Colonic mucosa (tissue), 4 donors: ENCODE measurements around the gene SLC12A7. TPM values are rescaled to one million over a fixed set of nuclear protein-coding genes. Genes with fewer than 3 reads are reported as not detected.

ENCODE experiments used
- DNase-seq: peaks from one replicate; pipeline ENCODE4 v3.0.0-alpha.2; 2020
- H3K27ac ChIP-seq: fragments of 200-600 bp; one replicate; pipeline ENCODE4 v1.8.0; 2021
- H3K27me3 ChIP-seq: fragments of 200-600 bp; one replicate; pipeline ENCODE4 v1.8.0; 2021
- H3K36me3 ChIP-seq: fragments of 200-600 bp; one replicate; pipeline ENCODE4 v1.8.0; 2021
- H3K4me1 ChIP-seq: fragments of 200-600 bp; one replicate; pipeline ENCODE4 v1.8.0; 2021; ENCODE audit warnings: mild to moderate bottlenecking
- H3K4me3 ChIP-seq: fragments of 200-600 bp; one replicate; pipeline ENCODE4 v1.8.0; 2021
- H3K9ac ChIP-seq, 2 donors: one replicate each; pipeline ENCODE4 v1.7.0; 2013; ENCODE audit warnings: control low read depth in 2 of 2, low read depth in 2 of 2, low read length in 2 of 2
- H3K9me3 ChIP-seq: fragments of 200-600 bp; one replicate; pipeline ENCODE4 v1.8.0; 2021
- intact Hi-C: fragments of 100-400 bp; cut with DNase I; formaldehyde crosslinking; loops from one replicate; pipeline ENCODE4 v1.14.1; 2022
- total RNA-seq, 2 donors: library from RNA; stranded (reverse); fragmentation: NEBNext Ultra II Directional in 1 of 2; extraction: Animal tissue kit (Norgen Biotek cat#: 25700) in 1 of 2; gene quantifications; one replicate each; pipeline ENCODE4 v1.2.1, GENCODE V29; 2021
- TF ChIP-seq, protein P1 (sequence below): fragments of 200-600 bp; IDR thresholded peaks from one replicate; pipeline ENCODE4 v1.8.0; 2022; ENCODE audit warnings: antibody characterized with exemption, mild to moderate bottlenecking
- donor health status: healthy.
- donor health status: DM: no; HTN: no; CAD: no.
- donor health status: DM: no; HTN: no; CAD: no.

The SLC12A7 gene
- total RNA-seq, 2 donors from 2014 or later: 64.6 to 81.2 TPM

DNA sequence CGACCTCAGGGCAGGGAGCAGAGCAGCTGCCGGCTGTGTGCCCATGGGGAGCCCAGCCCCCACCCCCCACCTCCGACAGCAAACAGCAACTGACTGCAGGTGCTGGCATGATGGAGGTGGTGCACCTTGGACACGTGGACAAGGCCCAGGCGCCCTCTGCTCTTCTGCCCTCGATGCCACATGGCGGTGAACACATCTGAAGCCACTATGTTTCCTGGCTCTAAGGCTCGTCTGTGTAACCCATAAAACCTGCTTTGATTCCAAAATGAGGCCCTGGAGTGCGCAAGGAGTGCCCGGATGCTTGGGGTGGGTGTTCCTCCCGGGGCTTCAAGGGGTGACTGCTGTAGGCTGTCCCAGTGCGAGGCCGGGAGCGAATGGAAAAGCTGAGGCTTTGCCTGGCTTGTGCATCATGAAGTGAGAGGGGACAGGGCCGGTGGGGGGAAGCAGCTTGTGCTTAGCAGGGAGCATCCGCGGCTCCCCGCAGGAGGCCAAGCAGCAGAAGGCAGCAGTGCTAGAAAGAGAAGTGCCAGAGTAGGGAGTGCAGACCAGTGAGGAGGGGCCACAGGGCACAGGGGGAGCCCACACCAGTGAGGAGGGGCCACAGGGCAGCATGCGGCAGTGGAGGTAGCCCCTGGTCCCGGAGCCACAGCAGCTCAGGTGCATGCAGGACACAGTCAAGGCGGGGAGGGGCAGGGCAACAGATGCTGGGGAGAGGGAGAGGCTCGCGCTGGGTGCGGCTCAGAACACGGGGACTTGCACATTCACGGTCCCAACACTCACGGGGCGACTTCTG lies 73.2 kb downstream of the SLC12A7 start:
- H3K4me3 ChIP-seq: no peak overlapping the region
- H3K27ac ChIP-seq: no peak overlapping the region
- no peaks in the 10 kb centered on the region for H3K36me3 ChIP-seq
- TF ChIP-seq, protein P1, sequence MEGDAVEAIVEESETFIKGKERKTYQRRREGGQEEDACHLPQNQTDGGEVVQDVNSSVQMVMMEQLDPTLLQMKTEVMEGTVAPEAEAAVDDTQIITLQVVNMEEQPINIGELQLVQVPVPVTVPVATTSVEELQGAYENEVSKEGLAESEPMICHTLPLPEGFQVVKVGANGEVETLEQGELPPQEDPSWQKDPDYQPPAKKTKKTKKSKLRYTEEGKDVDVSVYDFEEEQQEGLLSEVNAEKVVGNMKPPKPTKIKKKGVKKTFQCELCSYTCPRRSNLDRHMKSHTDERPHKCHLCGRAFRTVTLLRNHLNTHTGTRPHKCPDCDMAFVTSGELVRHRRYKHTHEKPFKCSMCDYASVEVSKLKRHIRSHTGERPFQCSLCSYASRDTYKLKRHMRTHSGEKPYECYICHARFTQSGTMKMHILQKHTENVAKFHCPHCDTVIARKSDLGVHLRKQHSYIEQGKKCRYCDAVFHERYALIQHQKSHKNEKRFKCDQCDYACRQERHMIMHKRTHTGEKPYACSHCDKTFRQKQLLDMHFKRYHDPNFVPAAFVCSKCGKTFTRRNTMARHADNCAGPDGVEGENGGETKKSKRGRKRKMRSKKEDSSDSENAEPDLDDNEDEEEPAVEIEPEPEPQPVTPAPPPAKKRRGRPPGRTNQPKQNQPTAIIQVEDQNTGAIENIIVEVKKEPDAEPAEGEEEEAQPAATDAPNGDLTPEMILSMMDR: no peak
- no peaks in the 10 kb centered on the region for H3K9me3 ChIP-seq
- H3K9ac ChIP-seq: no peak overlapping the region
- H3K4me1 ChIP-seq: no peaks in the 10 kb centered on the region
- intact Hi-C loops: no loop called here
- DNase-seq: no peak
- no peaks in the 10 kb centered on the region for H3K27me3 ChIP-seq

DNA sequence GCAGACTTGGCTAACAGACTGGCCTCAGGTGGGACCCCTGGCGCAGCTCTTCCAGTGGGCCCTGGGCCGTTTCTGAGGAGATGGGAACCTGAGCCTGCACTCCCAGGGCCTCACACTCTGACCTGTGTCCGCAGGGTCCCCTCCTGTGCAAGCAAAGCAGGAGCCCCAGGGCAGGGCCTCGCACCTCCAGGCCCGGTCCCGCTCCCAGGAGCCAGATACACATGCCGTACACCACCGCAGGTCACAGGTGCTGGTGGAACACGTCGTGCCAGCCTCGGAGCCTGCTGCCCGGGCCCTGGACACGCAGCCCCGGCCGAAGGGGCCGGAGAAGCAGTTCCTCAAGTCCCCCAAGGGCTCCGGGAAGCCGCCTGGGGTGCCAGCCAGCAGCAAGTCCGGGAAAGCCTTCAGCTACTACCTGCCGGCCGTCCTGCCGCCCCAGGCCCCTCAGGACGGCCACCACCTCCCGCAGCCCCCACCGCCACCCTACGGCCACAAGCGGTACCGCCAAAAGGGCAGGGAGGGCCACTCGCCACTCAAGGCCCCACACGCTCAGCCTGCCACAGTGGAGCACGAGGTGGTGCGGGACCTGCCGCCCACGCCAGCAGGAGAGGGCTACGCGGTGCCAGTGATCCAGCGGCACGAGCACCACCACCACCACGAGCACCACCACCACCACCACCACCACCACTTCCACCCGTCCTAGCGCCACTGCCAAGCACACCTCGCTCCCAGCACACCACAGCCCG lies 74.0 kb downstream of the SLC12A7 start:
- H3K27me3 ChIP-seq: no peaks in the 10 kb centered on the region
- no peak overlapping the region for H3K4me3 ChIP-seq
- no peak for DNase-seq
- H3K9me3 ChIP-seq: no peaks in the 10 kb centered on the region
- TF ChIP-seq, protein P1: no peak
- H3K4me1 ChIP-seq: no peaks in the 10 kb centered on the region
- no peak overlapping the region for H3K9ac ChIP-seq
- intact Hi-C loops: no loop called here
- H3K36me3 ChIP-seq: no peaks in the 10 kb centered on the region
- no peak overlapping the region for H3K27ac ChIP-seq

DNA sequence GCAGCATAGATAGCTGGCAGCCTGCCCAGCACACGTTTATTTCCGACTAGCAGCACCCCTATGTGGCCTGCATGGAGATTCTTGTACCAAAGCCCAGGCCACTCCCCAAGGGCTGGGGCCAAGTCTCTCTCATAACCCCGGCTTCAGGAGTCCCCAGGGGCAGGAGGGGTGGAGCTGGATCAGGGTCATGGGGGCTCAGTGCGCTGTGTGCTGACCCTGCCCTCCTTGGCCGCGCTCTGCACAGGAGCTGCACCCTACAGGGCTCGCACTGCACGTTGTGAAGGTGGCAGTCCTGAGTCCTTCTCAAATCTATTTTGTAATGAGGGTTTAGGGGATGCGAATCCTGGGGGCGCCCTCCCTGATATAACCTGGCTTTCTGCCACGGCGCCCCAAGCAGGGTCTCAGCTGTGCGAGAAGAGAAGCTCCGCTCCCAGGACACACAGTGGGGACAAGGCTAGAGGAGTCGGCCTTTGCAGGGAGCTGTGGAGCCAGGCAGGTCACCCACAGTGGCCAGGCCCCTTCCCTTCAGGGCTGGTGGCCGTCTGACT lies 74.7 kb downstream of the SLC12A7 start:
- Histone ChIP-seq H3K27ac (no peak overlapping the region), H3K27me3 (no peaks in the 10 kb centered on the region), H3K9ac (no peak overlapping the region), H3K4me3 (no peak overlapping the region), H3K36me3 (no peaks in the 10 kb centered on the region), H3K4me1 (no peaks in the 10 kb centered on the region), H3K9me3 (no peaks in the 10 kb centered on the region)
- DNase-seq: no peak
- intact Hi-C loops: no loop called here
- TF ChIP-seq, protein P1: no peak

DNA sequence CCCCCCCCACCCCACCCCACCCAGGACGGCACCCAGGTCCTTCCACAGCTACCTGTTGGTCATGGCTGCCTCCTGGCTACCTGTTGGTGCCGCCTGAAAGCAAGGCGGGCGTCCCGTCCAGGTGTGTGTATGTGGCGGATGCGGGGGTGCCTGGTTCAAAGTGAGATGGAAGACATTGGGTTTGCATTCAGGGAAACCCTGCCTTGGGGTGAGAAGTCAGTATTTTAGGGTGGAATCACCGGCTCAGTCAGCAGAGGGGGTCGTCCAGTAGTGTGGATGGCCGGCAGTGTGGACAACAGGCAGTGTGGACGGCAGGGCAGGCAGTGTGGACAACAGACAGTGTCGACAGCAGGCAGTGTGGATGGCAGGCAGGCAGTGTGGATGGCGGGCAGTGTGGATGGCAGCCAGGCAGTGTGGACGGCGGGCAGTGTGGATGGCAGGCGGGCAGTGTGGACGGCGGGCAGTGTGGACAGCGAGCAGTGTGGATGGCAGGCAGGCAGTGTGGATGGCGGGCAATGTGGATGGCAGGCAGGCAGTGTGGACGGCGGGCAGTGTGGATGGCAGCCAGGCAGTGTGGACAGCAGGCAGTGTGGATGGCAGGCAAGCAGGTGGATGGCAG lies 75.2 kb downstream of the SLC12A7 start:
- Histone ChIP-seq H3K4me3 (no peak overlapping the region), H3K4me1 (no peaks in the 10 kb centered on the region), H3K9ac (no peak overlapping the region), H3K27ac (no peak overlapping the region), H3K27me3 (no peaks in the 10 kb centered on the region), H3K9me3 (no peaks in the 10 kb centered on the region), H3K36me3 (no peaks in the 10 kb centered on the region)
- TF ChIP-seq, protein P1: no peak
- DNase-seq: no peak
- intact Hi-C loops: no loop called here
